Measurements from ENCODE around the gene CAMK1. TPM values are rescaled to one million over a fixed set of nuclear protein-coding genes. Genes with fewer than 3 reads are reported as not detected.

The CAMK1 gene
- total RNA-seq, 1 donor from 2014 or later, result 7.1 TPM

GRCh38 chr3:9791127-9791526 is 21.4 kb upstream of the CAMK1 start:
- Histone ChIP-seq H3K27me3 (ENCODE audit: insufficient read depth, low read length) (no peaks in the 10 kb centered on the region), H3K79me2 (ENCODE audit: insufficient read depth, low read length) (peaks cover 51% of the 10 kb centered on the region), H3K9ac (ENCODE audit: low read length) (peak overlapping the region; percentile 97), H4K20me1 (ENCODE audit: insufficient read depth, low read length) (peaks cover 17% of the 10 kb centered on the region), H3K27ac (ENCODE audit: low read depth, low read length) (no peak overlapping the region), H3K9me3 (ENCODE audit: insufficient read depth, low read depth, low read length) (no peaks in the 10 kb centered on the region), H3K4me1 (ENCODE audit: insufficient read depth, low read length) (peaks cover 15% of the 10 kb centered on the region), H3K4me3 (ENCODE audit: insufficient read depth, low read depth, low read length) (no peak overlapping the region), H2AFZ (ENCODE audit: low read depth, low read length) (no peak overlapping the region), H3K36me3 (ENCODE audit: insufficient read depth, low read length) (peaks cover 22% of the 10 kb centered on the region), H3K4me2 (ENCODE audit: low read length) (peak overlapping the region; percentile 99)
- Mint-ChIP-seq H3K4me3 (ENCODE audit: unreplicated experiment) (peak overlapping the region; percentile 96), H3K9me3 (ENCODE audit: unreplicated experiment) (no peaks in the 10 kb centered on the region), H3K27ac (ENCODE audit: unreplicated experiment) (no peak overlapping the region), H3K4me1 (ENCODE audit: low read depth, unreplicated experiment) (peaks cover 28% of the 10 kb centered on the region), H3K36me3 (ENCODE audit: low read depth, unreplicated experiment) (peaks cover 25% of the 10 kb centered on the region), H3K27me3 (ENCODE audit: low read depth, unreplicated experiment) (no peaks in the 10 kb centered on the region)
- FAIRE-seq, result no peak
- DNase-seq (ENCODE audit: low read depth), result no peak
- TF ChIP-seq CTCF (IDR thresholded peaks at IDR 0.05; ENCODE audit: insufficient read depth, low read depth, low read length) (no peak), EZH2 (IDR thresholded peaks at IDR 0.05; ENCODE audit: insufficient read depth, low read length) (no peak)

- no peaks in the 10 kb centered on the region for H3K9me3 ChIP-seq (ENCODE audit: insufficient read depth, low read depth, low read length)
- H3K27me3 ChIP-seq (ENCODE audit: insufficient read depth, low read length), result no peaks in the 10 kb centered on the region
- no peaks in the 10 kb centered on the region for H3K27me3 Mint-ChIP-seq (ENCODE audit: low read depth, unreplicated experiment)
- H3K9ac ChIP-seq (ENCODE audit: low read length), result no peak overlapping the region
- peak overlapping the region; percentile 2 for H3K27ac Mint-ChIP-seq (ENCODE audit: unreplicated experiment)
- H3K4me3 ChIP-seq (ENCODE audit: insufficient read depth, low read depth, low read length), result no peak overlapping the region
- no peak overlapping the region for H3K27ac ChIP-seq (ENCODE audit: low read depth, low read length)
- FAIRE-seq (no peak), DNase-seq (ENCODE audit: low read depth) (peak; percentile 37)
- peaks cover 19% of the 10 kb centered on the region for H3K4me1 Mint-ChIP-seq (ENCODE audit: low read depth, unreplicated experiment)
- H2AFZ ChIP-seq (ENCODE audit: low read depth, low read length), result no peak overlapping the region
- H3K36me3 Mint-ChIP-seq (ENCODE audit: low read depth, unreplicated experiment), result peaks cover 24% of the 10 kb centered on the region
- no peaks in the 10 kb centered on the region for H3K9me3 Mint-ChIP-seq (ENCODE audit: unreplicated experiment)
- H3K4me1 ChIP-seq (ENCODE audit: insufficient read depth, low read length), result peaks cover 6% of the 10 kb centered on the region
- H3K79me2 ChIP-seq (ENCODE audit: insufficient read depth, low read length), result peaks cover 18% of the 10 kb centered on the region
- peaks cover 15% of the 10 kb centered on the region for H3K36me3 ChIP-seq (ENCODE audit: insufficient read depth, low read length)
- H3K4me2 ChIP-seq (ENCODE audit: low read length), result no peak overlapping the region
- no peak for TF ChIP-seq EZH2 (IDR thresholded peaks at IDR 0.05; ENCODE audit: insufficient read depth, low read length)
- no peak for TF ChIP-seq CTCF (IDR thresholded peaks at IDR 0.05; ENCODE audit: insufficient read depth, low read depth, low read length)
- no peaks in the 10 kb centered on the region for H4K20me1 ChIP-seq (ENCODE audit: insufficient read depth, low read length)
- H3K4me3 Mint-ChIP-seq (ENCODE audit: unreplicated experiment), result peak overlapping the region; percentile 23
Observed at GRCh38 chr3:9787714-9788113, 18.0 kb upstream of the CAMK1 start.

- Histone ChIP-seq H3K4me3 (ENCODE audit: insufficient read depth, low read depth, low read length) (no peak overlapping the region), H3K27ac (ENCODE audit: low read depth, low read length) (no peak overlapping the region), H3K9me3 (ENCODE audit: insufficient read depth, low read depth, low read length) (no peaks in the 10 kb centered on the region), H3K27me3 (ENCODE audit: insufficient read depth, low read length) (no peaks in the 10 kb centered on the region), H3K4me1 (ENCODE audit: insufficient read depth, low read length) (peaks cover 6% of the 10 kb centered on the region), H3K36me3 (ENCODE audit: insufficient read depth, low read length) (peaks cover 21% of the 10 kb centered on the region), H2AFZ (ENCODE audit: low read depth, low read length) (no peak overlapping the region), H4K20me1 (ENCODE audit: insufficient read depth, low read length) (no peaks in the 10 kb centered on the region), H3K79me2 (ENCODE audit: insufficient read depth, low read length) (peaks cover 17% of the 10 kb centered on the region), H3K9ac (ENCODE audit: low read length) (no peak overlapping the region), H3K4me2 (ENCODE audit: low read length) (no peak overlapping the region)
- H3K4me1 Mint-ChIP-seq (ENCODE audit: low read depth, unreplicated experiment), result peaks cover 19% of the 10 kb centered on the region
- FAIRE-seq, result no peak
- H3K4me3 Mint-ChIP-seq (ENCODE audit: unreplicated experiment), result no peak overlapping the region
- H3K27me3 Mint-ChIP-seq (ENCODE audit: low read depth, unreplicated experiment), result no peaks in the 10 kb centered on the region
- TF ChIP-seq CTCF (IDR thresholded peaks at IDR 0.05; ENCODE audit: insufficient read depth, low read depth, low read length) (no peak), EZH2 (IDR thresholded peaks at IDR 0.05; ENCODE audit: insufficient read depth, low read length) (no peak)
- H3K27ac Mint-ChIP-seq (ENCODE audit: unreplicated experiment), result no peak overlapping the region
- H3K36me3 Mint-ChIP-seq (ENCODE audit: low read depth, unreplicated experiment), result peaks cover 29% of the 10 kb centered on the region
- DNase-seq (ENCODE audit: low read depth), result no peak
- no peaks in the 10 kb centered on the region for H3K9me3 Mint-ChIP-seq (ENCODE audit: unreplicated experiment)
Observed at GRCh38 chr3:9786825-9787669, 17.3 kb upstream of the CAMK1 start.

Measured in astrocyte (in vitro differentiated cells and primary cell).